Suppressor macrophage treated with lipopolysaccharide for 4 hours (primary cell): ENCODE measurements around the gene PAH.

Experiments
- DNase-seq: peaks from one replicate; pipeline ENCODE4 v3.0.0-alpha.2; 2020

Gene PAH

DNA sequence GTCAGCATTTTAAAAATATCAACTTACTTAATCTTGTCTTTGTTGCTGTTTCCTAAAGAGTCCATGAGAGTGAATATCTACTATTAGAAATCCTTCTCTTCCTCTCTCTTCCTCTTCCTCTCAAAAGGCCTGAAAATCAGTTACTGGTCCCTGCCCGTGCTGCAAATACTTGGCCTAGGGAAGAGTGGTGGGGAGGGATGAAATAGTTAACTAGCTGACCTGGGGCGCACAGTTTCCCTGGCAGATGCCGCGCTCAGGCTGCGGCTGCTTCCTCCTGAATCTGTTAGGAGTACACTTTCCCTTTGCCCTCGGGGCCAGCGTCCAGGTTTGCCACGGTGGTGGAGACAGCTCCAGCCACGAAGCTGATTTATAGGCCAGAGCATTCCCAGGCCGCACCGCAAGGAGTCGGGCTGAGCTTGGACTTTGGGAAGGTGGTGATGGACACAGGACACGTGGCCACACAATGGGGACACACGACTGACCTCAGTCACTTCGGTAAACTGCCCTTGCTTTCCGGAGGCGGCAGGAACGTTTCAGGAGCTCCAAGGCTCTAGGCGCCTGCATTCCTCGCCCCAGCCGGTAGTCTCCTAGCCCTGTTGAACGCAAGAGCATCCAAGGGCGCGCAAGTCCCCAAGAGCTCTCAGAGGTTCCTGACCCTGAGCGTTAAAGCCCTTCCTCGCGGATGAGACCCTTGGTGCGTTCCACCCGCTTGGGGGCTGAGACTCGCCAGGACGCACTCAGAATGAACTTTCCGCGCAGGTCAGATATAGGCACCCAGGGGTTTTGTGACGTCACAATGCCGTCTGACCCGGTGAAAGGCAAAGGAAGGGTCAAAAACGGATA lies 33.3 kb upstream of the PAH start:
- DNase-seq: no peak

DNA sequence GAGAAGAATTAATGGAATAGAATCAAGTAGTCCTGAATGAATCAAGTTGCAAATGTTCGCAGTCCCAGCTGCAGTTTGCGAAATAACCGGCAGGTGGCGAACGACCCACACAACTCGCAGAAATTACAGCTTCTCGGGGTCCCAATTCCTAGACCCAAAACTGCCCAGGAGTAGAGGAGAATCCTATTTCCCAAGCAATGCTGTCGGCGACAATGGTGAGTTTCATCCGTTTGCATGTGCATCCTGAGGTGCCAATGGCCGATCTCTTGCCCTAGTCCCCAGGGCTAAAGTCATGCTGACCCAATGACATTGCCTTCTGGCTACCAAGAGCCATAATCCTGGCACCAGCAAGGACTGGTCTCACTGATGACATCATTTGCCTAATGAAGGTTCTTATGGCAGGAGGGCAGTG lies 31.9 kb upstream of the PAH start:
- peak; percentile 41 for DNase-seq

DNA sequence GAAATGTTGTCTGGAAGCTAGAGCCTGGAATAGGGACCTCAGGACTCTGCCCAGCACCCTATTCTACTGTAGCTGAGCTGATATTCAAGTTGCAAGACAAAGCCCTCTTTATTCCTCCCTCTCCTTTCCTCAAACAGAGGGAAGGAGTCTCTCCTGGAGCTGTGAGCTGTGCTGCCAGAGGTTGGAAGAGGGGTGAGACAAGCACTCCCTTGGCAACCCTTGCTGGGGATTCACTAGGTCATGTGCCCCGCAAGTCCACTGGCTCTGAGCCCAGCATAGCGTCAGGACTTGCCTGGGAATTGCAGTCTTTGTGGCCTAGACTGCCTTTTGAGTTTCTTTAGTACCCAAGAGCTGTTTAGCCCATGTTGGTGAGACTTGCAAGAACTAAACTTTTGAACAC lies 29.0 kb upstream of the PAH start:
- DNase-seq: no peak

DNA sequence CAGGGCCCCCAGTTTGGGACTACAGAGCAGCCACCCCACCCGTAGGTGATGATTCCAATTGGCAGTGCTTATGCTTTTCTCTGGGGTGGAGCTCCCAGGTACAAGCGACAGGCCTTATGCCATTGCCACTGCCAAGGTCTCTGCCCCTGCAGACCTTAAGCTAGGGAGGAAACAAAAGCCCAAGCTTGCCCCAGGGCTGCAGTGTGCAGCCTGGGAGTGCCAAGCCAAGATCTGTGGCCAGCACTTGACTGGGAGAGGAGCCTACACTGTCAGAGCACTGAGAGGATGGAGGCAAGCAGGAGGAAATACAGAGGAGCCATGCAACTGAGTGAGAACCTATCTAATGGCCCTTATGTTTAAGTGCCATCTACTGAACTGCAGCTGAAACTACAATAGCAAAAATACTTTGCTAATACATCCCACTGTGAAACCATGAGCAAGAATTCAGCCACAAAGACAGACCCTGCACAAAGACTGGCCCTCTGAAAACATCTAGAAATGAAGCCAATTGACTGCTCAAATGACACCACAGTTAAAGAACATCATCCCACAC lies 22.7 kb upstream of the PAH start:
- DNase-seq: no peak

DNA sequence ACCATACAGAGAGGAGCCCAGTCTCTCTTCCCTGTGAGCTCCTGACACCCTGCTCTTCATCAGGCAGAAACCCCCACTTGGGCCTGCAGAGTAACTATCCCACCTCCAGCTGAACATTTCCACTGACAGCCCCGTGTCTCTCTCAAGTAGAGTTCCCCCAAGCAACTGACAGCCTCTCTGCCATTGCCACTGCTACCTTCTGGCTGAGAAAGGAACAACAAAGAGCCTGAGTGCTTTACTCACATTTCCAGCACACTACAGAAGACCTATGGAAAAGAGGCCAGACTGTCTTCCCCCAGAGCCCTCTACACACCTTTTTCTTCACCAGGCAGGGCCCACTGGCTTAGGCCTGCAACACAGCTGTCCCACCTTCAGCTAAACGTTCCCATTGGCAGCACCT lies 22.0 kb upstream of the PAH start:
- DNase-seq: no peak

DNA sequence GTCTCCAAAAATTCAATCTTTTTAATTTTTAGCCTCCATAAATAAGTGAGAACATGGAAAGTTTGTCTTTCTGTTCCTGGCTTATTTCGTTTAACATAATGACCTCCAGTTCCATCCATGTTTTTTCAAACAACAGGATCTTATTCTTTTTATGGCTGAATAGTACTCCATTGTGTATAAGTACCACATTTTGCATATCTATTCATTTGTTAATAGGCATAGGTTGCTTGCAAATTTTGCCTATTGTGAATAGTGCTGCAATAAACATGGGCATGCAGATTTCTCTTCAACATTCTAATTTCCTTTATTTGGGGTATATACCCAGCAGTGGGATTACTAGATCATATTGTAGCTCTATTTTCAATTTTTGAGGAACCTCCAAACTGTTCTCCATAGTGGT lies 16.1 kb upstream of the PAH start:
- DNase-seq: no peak

DNA sequence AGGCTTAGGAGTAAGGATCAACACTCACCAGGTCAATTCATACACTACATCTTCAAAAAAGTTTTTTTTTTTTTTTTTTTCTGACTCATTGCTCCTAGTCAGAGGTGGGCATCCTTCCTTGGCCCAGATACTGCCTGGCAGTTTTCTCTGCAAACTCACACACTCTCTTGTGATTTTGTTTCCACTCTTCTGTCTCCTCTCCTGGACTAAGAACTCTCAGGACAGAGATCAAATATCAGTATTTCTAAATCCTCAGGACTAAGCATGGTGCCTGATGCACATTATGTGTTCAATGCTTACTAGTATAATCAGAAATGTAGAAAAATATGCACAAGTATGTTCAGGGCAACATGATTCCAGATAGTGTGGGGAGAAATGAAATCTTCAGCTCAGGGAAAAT lies 10.2 kb upstream of the PAH start:
- no peak for DNase-seq

- DNase-seq: no peak
These were observed 4.2 kb upstream of the PAH start for GRCh38 chr12:102921240-102921639.

DNA sequence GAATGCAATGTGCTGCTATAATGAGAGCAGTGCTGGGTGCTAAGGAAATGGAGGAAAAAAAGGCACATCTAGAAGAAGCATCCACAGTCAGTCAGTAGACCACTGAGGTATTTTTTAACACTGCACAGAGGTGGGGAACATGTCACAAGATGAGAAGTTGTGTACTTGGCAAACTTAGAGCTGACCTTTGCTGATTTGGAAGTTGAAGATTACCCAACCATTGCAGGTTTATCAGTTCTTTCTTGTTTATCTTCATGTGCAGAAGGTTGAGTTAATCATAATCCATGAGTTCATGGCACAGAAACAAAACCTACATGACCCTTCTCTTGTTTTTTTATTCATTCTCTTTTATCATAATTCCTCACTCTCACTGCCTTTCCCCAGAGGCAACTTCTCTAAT lies 3.2 kb upstream of the PAH start:
- DNase-seq: no peak

- no peak for DNase-seq
These were observed 1.8 kb upstream of the PAH start for GRCh38 chr12:102918840-102919239.

GRCh38 chr12:102916252-102917025 lies 605 bp downstream of the PAH start:
- DNase-seq: no peak

DNA sequence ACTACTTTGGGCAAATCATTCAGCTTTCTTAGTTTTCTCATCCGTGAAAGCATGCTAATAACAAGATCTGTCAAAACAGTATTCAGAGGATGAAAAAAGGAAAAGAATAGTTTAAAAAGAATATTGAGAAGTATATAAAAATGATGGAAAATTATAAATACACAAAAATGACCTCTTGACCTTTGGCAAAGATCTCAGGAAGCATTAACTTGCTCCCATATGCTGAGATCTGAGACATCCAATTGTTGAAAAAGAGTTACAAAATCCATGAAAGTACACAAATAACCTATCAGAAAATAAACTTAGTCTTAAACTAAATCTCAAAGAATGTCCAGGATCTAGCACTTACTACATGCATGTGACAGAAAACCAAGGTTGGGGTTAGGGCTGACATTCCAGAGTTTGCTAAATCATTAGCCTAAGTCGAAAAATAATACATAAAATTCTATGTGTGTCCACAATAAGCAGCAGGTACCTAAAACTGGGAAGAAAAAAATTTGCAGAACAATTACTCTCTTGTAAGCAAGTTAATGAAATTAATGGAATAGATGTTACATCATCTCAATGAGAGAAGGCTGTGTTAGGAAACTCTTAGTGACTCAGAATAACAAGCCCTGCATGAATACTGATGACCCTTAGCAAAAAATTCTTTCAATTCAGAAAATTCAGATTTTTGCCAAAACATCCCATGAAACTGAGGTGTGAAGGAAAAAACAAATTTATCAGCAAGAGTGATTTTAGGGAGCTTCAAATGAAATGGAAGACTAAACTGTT lies 3.4 kb downstream of the PAH start:
- no peak for DNase-seq

DNA sequence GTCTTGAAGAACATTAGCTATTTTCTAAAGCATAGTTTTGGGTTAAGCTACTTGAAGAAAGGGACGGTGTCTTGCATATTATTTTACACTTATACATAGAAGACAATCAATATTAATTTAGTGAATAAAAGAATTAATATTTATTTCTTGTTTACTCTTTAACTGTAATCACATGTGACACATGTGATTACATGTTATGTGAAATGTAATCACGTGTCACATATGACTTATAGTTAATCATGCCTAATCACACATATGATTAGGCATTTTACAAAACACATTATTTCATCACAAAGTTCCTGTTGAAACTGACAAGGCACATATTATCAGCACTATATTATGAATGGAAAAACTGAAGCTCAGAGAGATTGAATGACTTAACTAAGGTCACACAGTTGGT lies 4.8 kb downstream of the PAH start:
- no peak for DNase-seq

GRCh38 chr12:102911320-102911719 lies 5.7 kb downstream of the PAH start:
- DNase-seq: no peak

- no peak for DNase-seq
These were observed 6.3 kb downstream of the PAH start for GRCh38 chr12:102910792-102911191.

GRCh38 chr12:102910137-102910536 lies 6.9 kb downstream of the PAH start:
- no peak for DNase-seq

DNA sequence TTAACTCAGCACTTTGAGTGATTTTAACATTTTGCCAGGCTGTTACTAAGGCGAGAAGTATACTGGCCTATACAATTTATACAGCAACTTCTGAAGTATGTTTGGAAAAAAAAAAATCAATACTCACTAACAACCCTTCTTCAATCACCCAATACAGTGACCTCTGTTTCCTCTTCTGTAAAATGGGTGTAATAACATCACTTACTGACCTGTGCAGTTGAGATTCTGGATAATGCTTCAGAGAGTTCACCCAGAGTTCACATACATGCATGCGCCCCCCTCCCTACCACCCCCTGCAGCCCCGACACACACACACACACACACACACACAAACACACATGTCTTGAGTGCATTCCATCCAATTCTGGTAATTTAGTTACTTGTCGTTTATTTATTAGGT lies 9.1 kb downstream of the PAH start:
- DNase-seq: no peak

- no peak for DNase-seq
These were observed 11.8 kb downstream of the PAH start for GRCh38 chr12:102905229-102905628.

DNA sequence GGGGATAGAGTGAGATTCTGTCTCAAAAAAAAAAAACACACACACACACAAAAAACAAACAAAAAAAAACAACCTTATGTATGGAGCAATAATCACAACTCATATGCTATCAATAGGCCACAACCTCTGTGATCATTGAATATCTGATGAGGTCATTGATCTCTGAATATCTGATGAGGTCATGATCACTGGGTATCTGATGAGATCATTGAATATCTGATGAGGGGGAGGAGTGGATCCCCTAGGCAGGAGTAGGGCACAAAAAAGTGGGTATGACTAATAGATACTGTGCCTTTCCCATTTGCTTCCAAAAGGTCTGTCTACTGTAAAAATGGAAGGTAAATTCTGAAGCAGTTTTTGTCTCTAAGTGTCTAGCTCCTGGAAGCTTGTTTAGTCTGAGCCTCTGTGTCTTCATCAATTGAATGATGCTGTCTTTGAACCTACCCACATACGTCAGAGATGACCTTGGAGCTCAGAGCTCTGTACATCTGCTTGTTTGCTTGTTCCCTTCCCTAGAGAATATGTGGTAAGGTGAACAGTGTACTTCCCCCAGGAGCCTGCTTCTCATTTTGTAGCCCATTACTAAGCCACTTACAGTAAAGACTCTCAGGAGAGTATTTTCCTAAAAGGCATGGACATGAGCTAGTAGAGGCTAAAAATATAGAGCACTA lies 13.6 kb downstream of the PAH start:
- no peak for DNase-seq

- DNase-seq: no peak
These were observed 15.0 kb downstream of the PAH start for GRCh38 chr12:102902093-102902492.

DNA sequence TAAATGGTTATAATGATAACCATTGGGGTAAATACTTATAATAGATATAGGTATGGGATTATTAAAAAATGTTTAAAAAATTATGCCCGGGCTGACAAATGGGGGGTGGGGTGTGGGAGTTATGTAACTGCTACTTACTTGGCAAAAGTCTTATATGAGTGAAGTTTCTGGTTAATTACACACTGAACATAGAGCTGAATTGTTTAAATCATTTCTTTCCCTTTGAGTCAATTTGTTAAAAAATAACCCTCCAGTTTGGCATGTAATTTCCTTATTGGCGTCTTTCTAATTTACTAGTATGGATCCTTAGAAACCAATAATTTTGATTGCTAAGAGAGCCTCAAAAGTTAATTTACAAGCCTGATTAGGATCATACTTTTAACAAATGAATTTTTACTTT lies 16.7 kb downstream of the PAH start:
- DNase-seq: no peak

- DNase-seq: no peak
These were observed 21.0 kb downstream of the PAH start for GRCh38 chr12:102896067-102896466.

DNA sequence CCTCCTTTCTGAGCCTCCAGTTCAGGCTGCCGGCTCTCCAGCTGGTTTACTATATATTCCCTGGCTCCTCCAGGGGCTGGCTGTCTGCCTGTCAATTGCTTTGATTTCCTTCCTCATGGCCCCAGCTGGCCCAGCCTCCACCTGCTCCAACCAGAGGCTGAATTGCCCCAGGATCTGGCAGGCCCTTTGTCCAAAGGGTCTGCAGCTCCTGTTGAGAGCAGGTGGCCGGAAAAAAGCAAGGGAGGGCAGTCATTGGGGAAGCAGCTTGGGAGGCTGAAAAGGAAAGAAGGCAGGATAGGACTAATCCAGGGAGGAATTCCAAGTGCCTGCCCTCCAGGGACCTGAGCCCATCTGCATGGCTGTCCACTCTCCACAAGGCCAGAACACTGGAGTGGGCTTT lies 25.3 kb downstream of the PAH start:
- no peak for DNase-seq
